ENCODE measurements around the gene AMTN.
"Not testable (repeated sequence)": the region's sequence is repeated elsewhere in the genome, so short reads cannot be mapped to it uniquely, and the experiment has no call there.

AMTN gene, protein sequence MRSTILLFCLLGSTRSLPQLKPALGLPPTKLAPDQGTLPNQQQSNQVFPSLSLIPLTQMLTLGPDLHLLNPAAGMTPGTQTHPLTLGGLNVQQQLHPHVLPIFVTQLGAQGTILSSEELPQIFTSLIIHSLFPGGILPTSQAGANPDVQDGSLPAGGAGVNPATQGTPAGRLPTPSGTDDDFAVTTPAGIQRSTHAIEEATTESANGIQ

DNA sequence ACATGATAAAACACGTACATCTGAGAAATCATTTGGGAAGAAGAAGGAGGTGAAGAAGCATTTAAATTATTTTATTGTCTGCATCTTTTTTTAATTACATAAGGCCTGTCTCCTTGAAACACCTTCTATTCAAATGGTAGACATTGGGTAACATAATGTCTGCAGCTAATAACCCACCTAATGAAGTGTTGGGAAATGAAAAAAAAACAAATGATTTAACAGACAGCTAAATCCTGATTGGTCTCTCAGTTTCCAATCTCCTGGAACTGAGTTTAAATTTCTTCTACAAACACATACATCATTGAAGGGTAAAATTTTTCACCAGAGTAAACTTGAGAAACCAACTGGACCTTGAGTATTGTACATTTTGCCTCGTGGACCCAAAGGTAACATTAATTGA lies at the start of gene AMTN:
Gene AMTN, plus strand, starts transcription at position 301 of the 400 bp plus-strand sequence. CDS start 209 bp downstream, outside the sequence.
- no peak for DNase-seq (ENCODE audit: low read depth in 2 of 2)

DNA sequence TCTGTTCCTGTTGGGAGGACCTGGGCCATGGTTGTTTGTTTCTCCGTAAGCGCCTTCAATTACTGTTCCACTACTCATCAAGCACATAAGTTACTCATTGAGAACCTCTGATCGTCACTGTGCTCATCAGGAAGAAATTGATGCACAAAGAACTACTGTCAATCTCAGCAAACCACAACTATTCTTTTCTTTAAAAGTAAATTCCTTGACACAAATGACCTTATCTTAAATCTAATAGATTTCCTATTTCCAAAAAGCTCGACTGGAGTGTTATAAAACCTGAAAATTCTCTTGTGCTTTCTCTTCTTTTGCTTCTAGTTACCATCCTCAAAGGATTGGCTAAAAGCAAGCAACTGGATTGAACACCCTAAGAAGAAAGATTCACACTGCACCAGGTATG lies 46.5 kb upstream of the AMTN start, which contains the start of gene MUC7:
Gene MUC7, plus strand, starts transcription at position 301 of the 400 bp plus-strand sequence. CDS start 1,825 bp downstream, outside the sequence.
- DNase-seq (ENCODE audit: low read depth in 2 of 2) = no peak

DNA sequence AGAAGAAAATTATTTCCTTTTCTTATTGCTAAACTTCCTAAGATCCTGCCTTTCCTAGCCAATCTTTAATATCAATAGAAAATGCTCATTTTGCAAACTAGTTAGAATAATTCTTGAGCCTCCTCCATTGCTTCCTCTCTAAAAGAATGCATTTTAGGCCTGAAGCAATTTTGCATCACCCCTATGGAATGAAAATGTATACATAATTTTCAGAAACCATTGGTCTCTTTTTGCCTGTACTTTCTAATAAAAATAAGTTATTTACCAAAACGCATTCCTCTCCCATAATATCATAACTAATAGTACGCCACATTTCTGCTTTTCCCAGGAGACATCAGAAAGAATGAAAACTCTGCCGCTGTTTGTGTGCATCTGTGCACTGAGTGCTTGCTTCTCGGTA lies 44.7 kb upstream of the AMTN start:
- no peak for DNase-seq (ENCODE audit: low read depth in 2 of 2)

DNA sequence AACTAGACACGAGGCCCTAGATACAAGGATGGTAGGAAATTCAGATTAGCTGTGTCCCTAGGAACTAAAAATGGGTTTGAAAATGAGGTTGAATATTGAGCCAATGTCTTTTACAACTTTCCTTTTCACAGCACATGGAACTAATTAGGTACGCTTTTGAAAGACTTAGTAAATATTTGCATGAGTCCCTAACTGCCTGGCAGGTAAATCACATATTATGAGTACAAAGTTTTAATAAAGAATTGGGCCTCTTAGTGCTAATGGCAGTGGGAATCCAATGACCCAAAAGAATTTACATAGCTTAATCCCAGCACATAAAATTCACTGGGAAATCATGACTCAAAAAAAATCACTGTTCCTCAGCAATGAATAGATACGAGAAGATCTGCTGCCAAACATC lies 29.6 kb upstream of the AMTN start:
- DNase-seq (ENCODE audit: low read depth in 2 of 2) = no peak

DNA sequence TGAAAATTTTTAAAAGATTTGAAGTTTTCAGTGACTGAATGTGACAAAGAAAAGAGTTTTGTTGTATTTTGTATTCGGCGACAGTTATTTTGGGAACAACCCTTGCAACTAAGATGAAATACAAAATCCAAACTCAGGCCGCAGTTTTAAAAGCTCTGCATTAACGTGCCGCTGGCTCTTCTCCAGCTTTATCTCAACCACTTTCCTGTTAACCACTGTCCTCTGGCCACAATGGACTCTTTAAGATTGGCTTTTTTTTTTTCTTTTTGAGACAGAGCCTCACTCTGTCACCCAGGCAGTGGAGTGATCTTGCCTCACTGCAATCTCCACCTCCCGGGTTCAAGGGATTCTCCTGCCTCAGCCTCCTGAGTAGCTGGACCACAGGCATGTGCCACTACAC lies 22.1 kb upstream of the AMTN start:
- no peak for DNase-seq (ENCODE audit: low read depth in 2 of 2)

DNA sequence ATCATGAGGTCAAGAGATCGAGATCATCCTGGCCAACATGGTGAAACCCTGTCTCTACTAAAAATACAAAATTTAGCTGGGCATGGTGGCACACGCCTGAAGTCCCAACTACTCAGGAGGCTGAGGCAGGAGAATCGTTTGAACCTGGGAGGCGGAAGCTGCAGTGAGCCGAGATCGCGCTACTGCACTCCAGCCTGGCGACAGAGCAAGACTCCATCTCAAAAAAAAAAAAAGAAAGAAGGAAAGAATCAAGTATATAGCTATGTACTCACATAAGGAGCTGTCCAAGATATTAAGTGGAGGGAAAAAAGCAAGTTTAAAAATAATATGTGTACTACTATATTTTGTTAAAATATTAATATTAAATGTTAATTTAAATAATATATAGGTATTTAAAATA lies 16.5 kb upstream of the AMTN start:
- DNase-seq (ENCODE audit: low read depth in 2 of 2) = not testable (repeated sequence)

DNA sequence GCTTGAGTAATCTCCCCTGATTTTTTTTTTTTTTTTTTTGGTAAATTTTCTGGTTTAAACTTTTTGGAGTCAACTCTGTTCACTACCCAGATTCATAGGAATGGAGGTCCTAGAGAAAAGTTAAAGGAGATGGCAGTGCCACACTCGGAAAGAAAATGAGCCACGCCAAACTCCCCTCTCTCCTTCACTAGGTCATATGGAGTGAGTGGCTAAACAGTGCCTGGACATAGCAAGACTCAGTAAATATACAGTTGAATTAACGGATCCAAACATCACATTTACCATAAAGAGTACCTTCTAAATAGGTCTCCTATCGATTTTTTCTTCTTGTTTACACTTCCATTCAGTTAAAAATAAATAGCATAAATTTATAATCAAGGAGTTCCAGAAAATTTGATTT lies 13.6 kb upstream of the AMTN start:
- no peak for DNase-seq (ENCODE audit: low read depth in 2 of 2)

DNA sequence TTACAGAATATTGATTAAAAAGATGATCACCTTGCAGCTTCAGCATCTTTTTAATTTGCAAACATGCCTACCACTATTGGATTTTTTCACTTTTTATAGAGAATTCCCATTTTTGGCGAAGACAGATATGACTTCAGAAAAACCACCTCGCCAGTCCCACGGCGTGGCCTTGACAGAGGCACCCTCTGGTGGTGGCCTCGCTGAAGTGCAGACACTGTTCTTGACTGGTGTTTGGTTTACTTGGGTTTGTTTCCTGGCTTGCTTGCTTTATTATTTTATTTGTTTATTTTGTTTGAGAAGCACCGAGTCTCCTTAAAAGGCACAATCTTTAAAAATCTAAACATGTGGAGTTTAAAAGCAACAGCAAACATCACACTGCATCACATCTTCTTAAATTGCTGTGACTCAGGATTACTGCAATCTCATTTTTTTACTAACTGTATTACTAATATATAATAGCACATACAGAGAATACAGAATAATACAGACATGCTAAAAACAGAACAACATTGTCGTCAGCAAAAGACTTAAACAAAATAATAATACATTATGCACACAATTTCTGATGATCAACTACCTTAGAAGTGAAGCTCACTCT lies 13.1 kb upstream of the AMTN start:
- peak; percentile 18 to 19 for DNase-seq (ENCODE audit: low read depth in 2 of 2)

DNA sequence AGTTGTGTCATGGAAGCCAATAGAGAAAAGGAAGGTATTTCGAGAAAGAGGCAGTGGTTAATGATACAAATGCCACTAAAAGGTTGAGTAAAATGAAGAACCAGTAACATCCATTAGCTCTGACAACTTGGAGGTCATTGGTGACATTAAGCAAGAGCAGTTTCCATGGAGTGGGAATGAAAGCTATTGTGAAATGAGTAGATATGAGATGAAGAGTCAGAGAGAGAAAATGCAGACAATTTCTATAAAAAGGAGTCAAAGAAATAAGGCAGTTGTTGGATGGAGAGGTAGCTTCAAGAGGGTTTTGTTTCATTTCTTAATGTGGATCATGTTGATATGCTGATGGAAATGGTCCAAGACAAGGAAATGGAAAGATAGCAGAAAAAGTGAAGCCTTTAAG lies 9.6 kb upstream of the AMTN start:
- no peak for DNase-seq (ENCODE audit: low read depth in 2 of 2)

DNA sequence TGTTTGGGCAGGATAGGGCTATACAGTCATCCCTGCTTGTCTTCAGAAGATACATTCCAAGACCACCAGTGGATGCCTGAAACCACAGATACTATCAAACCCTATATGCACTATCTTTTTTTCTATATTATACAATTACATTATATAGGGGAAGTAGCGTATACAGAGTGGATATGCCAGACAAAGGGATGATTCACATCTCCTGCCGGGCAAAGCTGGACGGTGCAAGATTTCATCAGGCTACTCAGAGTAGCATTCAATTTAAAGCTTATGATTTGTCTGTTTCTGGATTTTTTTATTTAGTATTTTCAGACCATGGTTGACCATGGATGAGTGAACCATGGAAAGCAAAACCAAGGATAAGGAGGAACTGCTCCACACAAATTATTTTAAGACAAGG lies 7.0 kb upstream of the AMTN start:
- DNase-seq (ENCODE audit: low read depth in 2 of 2) = no peak

DNA sequence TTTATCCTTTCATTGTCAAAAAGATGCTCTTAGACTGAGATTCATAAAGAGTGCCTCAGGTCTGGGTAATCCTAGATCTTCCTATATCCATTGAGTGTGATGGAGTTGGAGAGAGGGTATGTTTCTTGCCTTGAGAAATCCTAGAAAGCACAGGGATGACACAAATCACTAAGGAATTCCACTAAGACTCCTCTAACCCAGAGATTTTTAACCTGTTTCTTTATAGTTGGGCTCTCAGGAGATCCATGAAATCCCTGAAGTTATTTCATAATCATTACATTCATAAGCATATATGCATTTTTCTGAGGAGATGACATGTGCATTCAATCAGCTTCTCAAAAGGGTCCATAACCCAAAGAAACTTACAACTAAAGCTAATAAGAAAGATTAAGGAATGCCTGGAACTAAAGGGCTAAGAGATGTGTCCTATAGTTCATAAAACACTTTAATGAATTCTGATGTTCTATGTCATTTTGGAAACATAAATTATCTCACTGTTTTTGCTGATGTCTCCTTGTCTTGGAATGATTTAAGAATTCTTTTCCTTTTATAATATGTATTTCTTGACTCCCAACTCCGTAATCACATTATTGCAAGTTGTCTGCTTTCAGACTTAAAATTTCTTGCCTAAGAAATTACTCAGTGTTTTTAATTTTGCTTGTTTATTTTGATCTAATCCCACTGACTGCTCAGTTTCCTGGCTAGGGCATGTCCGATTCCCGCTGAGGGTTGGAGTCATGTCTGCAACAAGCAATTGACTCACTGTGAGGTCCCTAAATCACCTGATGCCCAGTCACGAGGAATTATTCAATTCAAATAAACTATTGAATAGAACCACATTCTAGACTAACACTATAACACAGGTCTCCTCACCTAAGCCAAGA lies 2.8 kb upstream of the AMTN start:
- DNase-seq (ENCODE audit: low read depth in 2 of 2) = no peak

DNA sequence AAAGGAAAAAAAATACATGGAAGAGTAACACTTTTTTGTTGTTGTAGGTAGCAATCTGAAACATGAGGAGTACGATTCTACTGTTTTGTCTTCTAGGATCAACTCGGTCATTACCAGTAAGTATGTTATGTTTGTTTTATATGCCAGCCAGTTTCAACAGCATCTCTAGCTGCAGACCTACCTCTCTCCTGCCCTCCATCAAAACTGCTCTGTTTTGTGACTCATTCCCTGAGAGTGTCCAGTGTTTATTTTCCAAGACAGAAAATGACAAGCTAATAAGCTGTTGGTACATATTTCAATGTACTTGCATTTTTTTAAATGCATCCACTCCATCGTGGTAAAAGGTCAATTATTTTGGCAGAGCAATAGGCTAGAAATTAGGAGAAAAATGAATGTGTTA lies 347 bp downstream of the AMTN start:
- no peak for DNase-seq (ENCODE audit: low read depth in 2 of 2)

DNA sequence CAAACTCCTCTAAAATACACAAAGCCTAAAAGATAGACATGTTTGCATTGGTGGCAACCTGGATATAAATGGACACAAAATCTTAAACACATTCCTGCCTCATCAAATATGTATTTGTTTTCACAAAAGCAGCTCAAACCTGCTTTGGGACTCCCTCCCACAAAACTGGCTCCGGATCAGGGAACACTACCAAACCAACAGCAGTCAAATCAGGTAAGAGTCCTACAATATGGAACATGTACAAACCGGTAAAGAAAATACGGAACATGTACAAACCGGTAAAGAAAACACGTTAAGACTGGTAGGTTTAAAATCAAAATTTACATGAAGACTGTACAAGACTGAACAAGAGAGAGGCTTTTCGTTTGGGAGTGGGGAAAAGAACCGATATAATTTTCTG lies 4.3 kb downstream of the AMTN start:
- DNase-seq (ENCODE audit: low read depth in 2 of 2) = no peak

DNA sequence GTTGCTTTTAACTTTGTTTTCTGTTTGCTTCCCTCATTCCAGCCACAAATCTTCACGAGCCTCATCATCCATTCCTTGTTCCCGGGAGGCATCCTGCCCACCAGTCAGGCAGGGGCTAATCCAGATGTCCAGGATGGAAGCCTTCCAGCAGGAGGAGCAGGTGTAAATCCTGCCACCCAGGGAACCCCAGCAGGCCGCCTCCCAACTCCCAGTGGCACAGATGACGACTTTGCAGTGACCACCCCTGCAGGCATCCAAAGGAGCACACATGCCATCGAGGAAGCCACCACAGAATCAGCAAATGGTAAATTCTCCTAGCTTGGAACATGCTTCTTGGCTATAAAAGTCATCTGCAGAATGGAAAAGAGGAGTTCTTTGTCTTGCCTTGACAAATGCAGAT lies 12.6 kb downstream of the AMTN start:
- DNase-seq (ENCODE audit: low read depth in 2 of 2) = no peak

DNA sequence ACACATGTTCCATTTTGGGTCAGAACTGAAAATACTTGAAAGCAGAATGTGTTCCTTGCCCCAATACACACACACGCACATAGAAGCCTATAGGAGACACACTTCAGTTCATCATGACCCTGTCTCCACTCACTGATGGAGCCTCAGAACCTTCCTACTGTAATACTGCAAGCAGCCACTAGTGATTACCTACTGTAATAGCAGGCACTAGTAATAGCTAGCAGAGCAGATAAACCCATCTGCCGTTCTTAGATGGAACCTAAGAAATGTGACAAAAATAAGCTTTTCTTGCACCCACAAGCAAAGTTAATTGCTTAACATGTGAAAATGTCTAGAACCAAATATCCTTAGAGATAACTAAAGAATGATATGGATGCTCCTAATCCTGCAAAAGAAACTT lies 13.6 kb downstream of the AMTN start:
- DNase-seq (ENCODE audit: low read depth in 2 of 2) = no peak

DNA sequence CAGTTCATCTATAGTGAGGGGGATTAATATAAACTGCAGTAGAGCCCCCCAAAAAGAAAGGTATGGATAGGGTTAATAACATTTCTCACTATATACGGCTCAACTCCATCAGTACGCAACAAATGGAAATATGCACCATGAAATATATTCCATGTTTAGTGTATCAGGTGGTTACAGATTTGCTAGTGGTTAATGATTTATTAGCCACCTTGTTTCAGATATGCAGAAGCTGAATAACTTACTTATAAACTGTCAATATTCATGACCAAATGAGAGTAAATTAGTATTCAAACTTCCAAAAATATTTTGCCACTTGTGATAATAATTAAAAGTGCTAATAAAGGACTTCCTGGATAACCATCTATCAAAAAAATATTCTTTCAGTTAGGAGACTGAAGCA lies 14.8 kb downstream of the AMTN start:
- no peak for DNase-seq (ENCODE audit: low read depth in 2 of 2)

DNA sequence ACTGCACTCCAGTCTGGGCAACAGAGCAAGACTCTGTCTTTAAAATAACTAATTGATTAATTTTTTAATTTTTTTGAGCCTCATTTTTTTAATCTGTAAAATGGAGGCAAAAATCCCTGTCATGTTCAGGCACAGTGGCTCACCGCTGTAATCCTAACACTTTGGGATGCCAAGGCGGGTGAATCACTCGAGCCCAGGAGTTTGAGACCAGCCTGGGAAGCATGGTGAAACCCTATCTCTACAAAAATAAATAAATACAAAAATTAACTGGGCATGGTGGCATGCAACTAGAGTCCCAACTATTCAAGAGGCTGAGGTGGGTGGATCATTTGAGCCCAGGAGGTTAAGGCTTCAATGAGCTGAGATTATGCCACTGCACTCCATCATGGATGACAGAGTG lies 15.4 kb downstream of the AMTN start:
- DNase-seq (ENCODE audit: low read depth in 2 of 2) = no peak

DNA sequence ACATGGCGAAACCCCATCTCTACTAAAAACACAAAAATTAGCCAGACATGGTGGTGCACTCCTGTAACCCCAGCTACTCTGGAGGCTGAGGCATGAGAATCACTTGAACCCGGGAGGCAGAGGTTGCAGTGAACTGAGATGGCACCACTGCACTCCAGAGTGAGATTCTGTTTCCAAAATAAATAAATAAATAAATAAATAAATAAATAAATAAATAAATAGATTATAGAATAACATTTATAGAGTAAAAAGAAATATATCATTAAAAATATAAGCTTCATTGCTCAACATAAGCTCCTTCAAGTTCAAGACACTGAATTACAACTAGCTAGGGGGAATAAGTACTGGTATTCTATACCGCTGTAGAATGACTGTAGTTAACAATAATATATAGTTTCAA lies 16.5 kb downstream of the AMTN start:
- DNase-seq (ENCODE audit: low read depth in 2 of 2) = not testable (repeated sequence)

DNA sequence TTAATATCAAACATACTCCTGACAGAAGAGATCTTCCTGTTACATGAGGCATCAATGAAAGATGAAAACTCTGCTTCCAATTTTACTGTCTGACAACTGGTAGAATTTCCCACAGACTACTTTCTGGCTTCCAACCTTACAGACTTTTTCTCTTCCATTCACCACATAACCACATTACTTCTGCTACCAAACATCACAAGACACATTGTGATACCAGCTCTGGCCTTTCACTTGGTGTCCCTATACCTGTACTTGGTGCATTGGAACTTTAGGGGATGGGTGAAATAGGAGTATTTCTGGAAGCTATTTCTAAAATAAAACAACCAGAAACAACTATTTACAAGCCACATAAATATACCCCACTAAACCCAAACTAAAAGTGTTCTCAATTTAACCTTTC lies 20.5 kb downstream of the AMTN start:
- no peak for DNase-seq (ENCODE audit: low read depth in 2 of 2)

DNA sequence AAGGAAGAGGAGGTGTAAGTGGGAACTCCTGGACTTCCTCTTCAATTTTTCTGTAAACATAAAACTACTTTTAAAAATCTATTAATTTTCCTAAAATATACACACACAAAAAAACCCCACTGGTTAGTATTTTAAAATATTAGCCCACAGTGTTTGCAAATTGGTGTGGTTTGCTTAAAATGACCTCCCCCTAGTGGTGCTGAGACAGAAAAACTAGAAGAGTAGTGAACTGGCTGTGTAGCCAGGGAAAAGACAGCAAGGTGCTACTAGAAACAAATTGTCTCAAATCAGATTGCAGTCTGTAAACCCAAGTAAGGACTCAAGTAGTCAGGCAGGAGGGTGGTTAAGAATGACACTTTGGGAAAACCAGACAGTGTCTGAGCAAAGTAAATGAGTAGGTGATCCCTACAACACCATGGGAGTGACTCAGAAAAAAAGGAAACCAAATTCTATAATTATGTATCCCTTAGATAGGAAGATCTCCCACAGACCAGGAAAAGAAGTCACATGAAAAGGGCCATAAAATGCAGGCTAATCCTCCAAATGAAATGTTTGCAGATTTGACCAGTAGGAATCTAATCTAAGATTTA lies 26.0 kb downstream of the AMTN start:
- DNase-seq (ENCODE audit: low read depth in 2 of 2) = no peak

DNA sequence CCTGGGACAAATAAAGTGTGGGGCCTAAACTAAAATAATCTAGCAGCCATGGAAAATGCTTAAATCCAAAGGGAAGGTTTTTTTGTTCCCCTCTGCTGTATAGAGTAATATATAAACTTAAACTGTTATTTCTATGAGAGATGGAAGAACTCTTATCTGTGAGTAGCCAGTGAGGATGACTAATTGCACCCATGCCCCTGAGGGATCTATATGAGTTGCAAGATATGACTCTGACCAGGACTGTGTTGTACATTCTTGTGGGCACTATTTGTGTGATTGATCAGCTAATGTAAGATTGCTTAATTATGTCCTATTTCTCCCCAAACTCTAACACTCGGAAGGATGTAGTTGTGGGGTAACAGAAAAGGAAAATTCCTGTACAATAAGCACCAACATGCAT lies 38.5 kb downstream of the AMTN start:
- no peak for DNase-seq (ENCODE audit: low read depth in 2 of 2)

DNA sequence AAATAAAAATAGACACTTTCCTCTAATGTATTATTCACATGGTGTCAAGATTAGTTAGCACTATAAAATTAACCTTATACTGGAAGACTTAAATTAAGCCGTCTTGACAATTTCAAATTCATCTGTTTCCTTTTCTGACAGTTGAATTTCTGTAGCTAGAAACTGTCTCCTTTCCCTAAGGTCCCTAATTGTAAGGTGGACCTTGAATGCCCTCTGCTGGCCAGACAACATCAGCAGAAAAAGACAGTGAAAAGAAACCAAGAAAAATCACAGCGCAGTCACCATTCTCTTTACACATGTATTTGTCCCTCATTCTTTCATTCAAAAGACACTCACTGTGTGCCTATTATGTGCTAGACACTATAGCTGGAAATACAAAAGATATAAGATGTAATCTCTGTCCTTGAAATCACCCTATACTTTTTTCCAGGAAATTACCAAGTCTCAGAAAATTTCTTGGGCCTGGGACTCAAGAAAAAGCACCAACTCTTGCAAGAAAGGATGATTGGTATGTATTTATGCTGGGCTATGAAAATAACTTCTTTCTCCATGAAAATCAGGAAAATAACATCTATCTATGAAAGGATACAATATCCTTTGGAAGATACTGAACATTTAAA lies 41.0 kb downstream of the AMTN start:
- no peak for DNase-seq (ENCODE audit: low read depth in 2 of 2)

Data from stimulated activated CD8-positive, alpha-beta memory T cell treated with anti-CD3 and anti-CD28 coated beads, Interleukin-7, amount 100 ng/mL, for 4 hours (primary cell).